Stimulated activated naive CD8-positive, alpha-beta T cell treated with anti-CD3 and anti-CD28 coated beads, Interleukin-15, amount 100 ng/mL, for 72 hours (primary cell): ENCODE measurements around the gene INPP5A.
"Not testable (repeated sequence)": the region's sequence is repeated elsewhere in the genome, so short reads cannot be mapped to it uniquely, and the experiment has no call there.

ENCODE experiments used
- ATAC-seq: fragments of 150-1000 bp; cut with Tn5 transposase; 2 replicates; pipeline ENCODE4 v1.10.0; 2021; ENCODE audit warnings: mild to moderate bottlenecking, moderate library complexity
- DNase-seq, 2 donors: peaks; one replicate each; pipeline ENCODE4 v3.0.0; 2021 to 2022
- H3K27ac Mint-ChIP-seq, 2 donors: one replicate each; pipeline ENCODE4 v1.8.0; 2022; ENCODE audit warnings: mild to moderate bottlenecking in 2 of 2, mixed read lengths in 2 of 2, moderate library complexity in 2 of 2
- H3K27me3 Mint-ChIP-seq: one replicate; pipeline ENCODE4 v1.8.0; 2022; ENCODE audit warnings: mixed read lengths
- H3K4me1 Mint-ChIP-seq: one replicate; pipeline ENCODE4 v1.8.0; 2022; ENCODE audit warnings: mild to moderate bottlenecking, mixed read lengths
- H3K4me3 Mint-ChIP-seq, 2 donors: one replicate each; pipeline ENCODE4 v1.8.0; 2022; ENCODE audit warnings: mild to moderate bottlenecking in 2 of 2, mixed read lengths in 2 of 2, moderate library complexity in 1 of 2
- H3K9me3 Mint-ChIP-seq, 2 donors: one replicate each; pipeline ENCODE4 v1.8.0; 2022; ENCODE audit warnings: mixed read lengths in 2 of 2

Gene INPP5A

GRCh38 chr10:132537684-132538001, at the start of gene INPP5A:
INPP5A (plus strand) TSS chr10:132537787; CDS start chr10:132538097, 310 bp downstream.
- Mint-ChIP-seq H3K4me1 (peaks cover 66% of the 10 kb centered on the region), H3K4me3 (peak within 1 kb of the TSS; percentile 95 to 99), H3K27ac (peak within 1 kb of the TSS; percentile 66 to 88), H3K27me3 (no peaks in the 10 kb centered on the region), H3K9me3 (no peaks in the 10 kb centered on the region)
- ATAC-seq: peak; percentile 82
- DNase-seq: no peak

GRCh38 chr10:132488231-132488821, 49.3 kb upstream of the INPP5A start:
- no peak overlapping the region for H3K27ac Mint-ChIP-seq
- H3K9me3 Mint-ChIP-seq: peaks cover 0 to 8% of the 10 kb centered on the region in 2 donors
- DNase-seq (no peak), ATAC-seq (no peak)
- H3K4me3 Mint-ChIP-seq: no peak overlapping the region
- peaks cover 9% of the 10 kb centered on the region for H3K27me3 Mint-ChIP-seq
- no peaks in the 10 kb centered on the region for H3K4me1 Mint-ChIP-seq

DNA sequence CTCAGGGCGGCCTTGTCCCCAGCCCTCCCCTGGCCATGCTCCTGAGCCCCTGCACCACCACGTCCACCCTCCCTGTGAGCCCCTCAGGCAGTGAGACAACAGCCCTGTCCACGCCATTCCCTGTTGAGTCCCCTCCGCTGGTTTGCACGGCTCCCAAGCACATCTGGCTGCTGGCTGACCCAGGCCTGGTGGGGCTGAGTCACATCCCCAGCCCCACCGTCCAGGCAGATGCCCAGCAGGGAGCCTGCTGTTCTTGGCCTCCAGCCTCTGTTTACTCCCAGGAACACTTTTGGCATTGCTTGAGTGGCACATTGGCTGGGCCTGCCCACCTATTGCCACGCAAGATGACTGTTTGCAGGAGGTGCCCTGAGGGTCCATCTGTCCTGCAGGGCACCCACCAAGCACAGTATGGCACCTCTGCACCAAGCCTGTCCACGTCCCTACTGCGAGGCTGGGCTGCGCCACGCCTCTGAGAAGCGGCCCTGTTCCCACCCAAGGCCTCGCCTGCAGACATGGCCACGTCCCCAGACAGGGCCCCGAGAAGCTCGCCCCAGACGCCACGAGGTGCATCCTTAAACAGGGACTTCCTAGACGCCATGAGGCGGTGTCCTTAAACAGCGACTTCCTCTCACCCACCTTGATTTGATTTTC, 48.4 kb upstream of the INPP5A start:
- Mint-ChIP-seq H3K4me3 (no peak overlapping the region), H3K4me1 (no peaks in the 10 kb centered on the region)

DNA sequence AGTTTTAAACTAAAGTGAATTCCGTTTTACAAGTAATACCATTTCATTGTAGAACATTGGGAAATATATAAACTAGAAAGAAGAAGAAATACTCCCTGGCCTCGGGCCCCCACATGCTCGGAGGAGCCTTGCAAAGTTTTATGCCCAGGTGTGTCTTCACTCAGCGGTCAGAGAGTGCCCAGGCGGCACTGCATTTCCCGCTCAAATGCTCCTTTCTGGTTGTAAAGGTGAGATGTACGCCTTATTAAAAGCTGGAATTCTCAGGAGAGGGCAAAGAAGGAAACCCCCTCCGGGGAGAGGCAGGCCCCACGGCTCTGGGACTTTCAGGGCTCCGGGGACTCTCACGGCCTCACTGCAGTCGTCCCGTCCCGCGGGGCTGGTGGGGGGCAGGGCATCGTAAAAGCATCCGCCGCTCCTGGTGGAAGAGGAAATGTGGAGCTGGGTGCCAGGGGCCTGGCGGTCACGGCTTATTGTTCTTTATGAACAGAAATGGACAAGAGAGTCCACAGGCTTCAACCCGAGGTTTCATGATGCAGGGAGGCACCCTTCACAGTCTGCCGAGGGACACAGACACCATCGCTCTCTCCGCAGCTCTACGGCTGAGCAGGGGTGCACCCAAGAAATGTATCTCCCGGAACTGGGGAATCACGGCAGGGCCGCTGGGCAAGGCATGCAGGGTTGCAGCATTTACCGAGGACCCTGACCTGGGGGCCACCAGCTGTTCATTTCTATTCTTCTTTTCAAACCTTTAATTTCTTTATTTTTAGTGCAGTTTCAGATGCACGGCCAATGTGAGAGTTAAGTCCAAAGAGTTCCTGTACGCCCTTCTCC, 47.7 kb upstream of the INPP5A start:
- Mint-ChIP-seq H3K4me1 (no peaks in the 10 kb centered on the region), H3K4me3 (no peak overlapping the region), H3K9me3 (peaks cover 0 to 8% of the 10 kb centered on the region in 2 donors), H3K27me3 (peaks cover 15% of the 10 kb centered on the region), H3K27ac (no peak overlapping the region)
- DNase-seq (no peak), ATAC-seq (no peak)

More for the DNA sequence above, 48.4 kb upstream of the INPP5A start:
- peaks cover 15% of the 10 kb centered on the region for H3K27me3 Mint-ChIP-seq
- peaks cover 0 to 8% of the 10 kb centered on the region in 2 donors for H3K9me3 Mint-ChIP-seq
- ATAC-seq: peak; percentile 37
- DNase-seq: no peak
- H3K27ac Mint-ChIP-seq: no peak overlapping the region

DNA sequence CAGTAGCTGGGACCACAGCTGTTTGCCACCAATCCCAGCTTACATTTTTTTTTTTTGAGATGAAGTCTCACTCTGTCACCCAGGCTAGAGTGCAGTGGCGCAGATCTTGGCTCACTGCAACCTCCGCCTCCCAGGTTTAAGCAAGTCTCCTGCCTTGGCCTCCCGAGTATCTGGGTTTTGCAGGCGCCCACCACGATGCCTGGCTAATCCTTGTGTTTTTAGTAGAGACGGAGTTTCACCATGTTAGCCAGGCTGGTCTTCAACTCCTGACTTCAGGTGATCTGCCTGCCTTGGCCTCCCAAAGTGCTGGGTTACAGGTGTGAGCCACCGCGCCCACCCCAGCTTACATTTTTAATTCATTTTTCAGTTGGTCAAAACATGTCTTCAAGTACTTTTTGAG, 46.1 kb upstream of the INPP5A start:
- not testable (repeated sequence) for H3K4me3 Mint-ChIP-seq, H3K4me1 Mint-ChIP-seq, H3K9me3 Mint-ChIP-seq, H3K27ac Mint-ChIP-seq, ATAC-seq, DNase-seq
- peaks cover 15% of the 10 kb centered on the region for H3K27me3 Mint-ChIP-seq

DNA sequence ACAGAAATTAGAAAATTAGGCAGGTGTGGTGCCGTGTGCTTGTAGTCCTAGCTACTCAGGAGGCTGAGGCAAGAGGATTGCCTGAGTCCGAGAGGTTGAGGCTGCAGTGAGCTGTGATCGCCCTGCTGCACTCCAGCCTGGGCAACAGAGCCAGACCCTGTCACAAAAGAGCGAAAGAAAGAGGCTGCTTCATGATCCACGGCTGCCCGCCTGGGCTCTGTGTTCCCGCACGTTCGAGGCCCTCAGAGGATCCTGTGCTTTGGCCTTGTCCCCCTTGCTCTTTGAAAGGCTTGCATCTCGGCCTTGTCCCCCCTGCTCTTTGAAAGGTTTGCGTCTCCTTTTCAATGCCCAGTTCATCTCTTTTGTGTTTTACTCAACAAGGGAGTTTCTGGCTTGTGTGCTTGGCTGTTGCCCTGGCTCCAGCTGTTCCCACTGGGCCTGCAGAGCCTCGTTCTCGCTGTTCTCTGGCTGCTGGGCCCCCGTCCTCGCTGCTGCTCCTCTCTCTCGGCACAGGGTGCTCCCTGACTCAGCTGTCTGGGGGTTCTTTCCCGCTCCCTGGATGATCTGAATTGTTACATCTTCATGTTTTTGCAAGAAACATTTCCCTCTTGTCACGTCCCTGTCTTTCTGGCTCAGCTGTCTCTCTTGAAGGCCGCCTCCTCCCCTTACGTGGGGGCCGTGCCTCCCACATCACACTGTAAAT, 45.1 kb upstream of the INPP5A start:
- Mint-ChIP-seq H3K27ac (no peak overlapping the region), H3K4me1 (no peaks in the 10 kb centered on the region), H3K4me3 (no peak overlapping the region), H3K27me3 (peaks cover 15% of the 10 kb centered on the region), H3K9me3 (peaks cover 0 to 8% of the 10 kb centered on the region in 2 donors)
- no peak for DNase-seq
- ATAC-seq: no peak

DNA sequence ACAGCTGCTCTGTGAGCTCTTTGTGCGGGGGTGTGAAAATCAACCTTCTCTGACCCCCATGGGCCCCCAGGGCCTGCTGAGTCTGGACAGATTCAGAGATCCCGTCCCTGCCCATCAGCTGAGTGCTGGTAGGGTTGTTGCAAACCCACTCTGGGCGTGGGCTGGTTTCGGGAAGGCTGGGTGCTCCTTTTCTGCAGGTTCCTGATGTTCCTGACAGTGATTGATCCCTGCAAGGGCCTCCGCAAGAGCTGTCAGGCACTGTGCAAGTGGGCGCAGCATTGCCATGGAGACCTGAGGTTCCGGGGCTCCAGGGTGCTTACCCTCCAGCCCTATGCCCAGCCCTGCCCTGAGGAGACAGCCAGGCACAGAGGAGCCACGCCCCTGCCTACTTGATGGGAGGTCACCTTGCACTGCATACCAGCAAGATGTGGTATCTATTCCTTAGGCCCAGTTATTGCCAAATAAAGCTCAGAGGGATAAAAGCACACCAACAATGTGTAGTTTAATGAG, 44.3 kb upstream of the INPP5A start:
- H3K27ac Mint-ChIP-seq: no peak overlapping the region
- H3K4me1 Mint-ChIP-seq: no peaks in the 10 kb centered on the region
- peaks cover 0 to 8% of the 10 kb centered on the region in 2 donors for H3K9me3 Mint-ChIP-seq
- H3K4me3 Mint-ChIP-seq: no peak overlapping the region
- DNase-seq (no peak), ATAC-seq (no peak)
- H3K27me3 Mint-ChIP-seq: peaks cover 18% of the 10 kb centered on the region

GRCh38 chr10:132493756-132494290, 43.8 kb upstream of the INPP5A start:
- no peak for ATAC-seq
- Mint-ChIP-seq H3K9me3 (peaks cover 0 to 8% of the 10 kb centered on the region in 2 donors), H3K27ac (no peak overlapping the region), H3K27me3 (peaks cover 24% of the 10 kb centered on the region), H3K4me1 (no peaks in the 10 kb centered on the region), H3K4me3 (no peak overlapping the region)
- no peak for DNase-seq

DNA sequence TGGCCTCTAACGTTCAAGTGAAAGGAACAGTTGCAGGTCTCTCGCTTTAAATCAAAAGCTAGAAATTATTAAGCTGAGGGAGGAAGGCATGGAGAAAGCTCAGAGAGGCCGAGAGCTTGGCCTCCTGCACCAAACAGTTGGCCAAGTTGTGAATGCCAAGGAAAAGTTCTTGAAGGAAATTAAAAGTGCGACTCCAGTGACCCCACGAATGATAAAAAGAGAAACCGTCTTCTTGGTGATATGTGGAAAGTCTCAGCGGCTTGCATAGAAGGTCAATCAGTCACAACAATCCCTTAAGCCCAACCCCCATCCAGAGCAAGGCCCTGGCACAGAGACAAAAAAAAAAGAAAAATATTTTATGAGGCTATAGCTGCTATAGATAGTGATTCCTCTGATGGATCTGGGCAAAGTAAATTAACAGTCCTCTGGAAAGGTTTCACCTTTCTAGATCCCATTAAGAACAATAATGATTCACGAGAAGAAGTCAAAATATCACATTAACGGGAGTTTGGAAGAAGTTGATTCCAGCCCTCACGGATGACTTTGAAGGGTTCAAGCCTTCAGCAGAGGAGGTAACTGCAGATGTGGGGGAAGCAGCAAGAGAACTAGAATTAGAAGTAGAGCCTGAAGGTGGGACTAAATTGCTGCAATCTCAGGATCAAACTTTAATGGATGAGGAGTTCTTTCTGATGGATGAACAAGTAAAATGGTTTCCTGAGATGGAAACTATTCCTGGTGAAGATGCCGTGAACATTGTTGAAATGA, 42.5 kb upstream of the INPP5A start:
- ATAC-seq (no peak), DNase-seq (no peak)
- no peak overlapping the region for H3K4me3 Mint-ChIP-seq
- no peak overlapping the region for H3K27ac Mint-ChIP-seq
- no peaks in the 10 kb centered on the region for H3K4me1 Mint-ChIP-seq
- H3K27me3 Mint-ChIP-seq: peaks cover 29% of the 10 kb centered on the region
- H3K9me3 Mint-ChIP-seq: peaks cover 0 to 5% of the 10 kb centered on the region in 2 donors

DNA sequence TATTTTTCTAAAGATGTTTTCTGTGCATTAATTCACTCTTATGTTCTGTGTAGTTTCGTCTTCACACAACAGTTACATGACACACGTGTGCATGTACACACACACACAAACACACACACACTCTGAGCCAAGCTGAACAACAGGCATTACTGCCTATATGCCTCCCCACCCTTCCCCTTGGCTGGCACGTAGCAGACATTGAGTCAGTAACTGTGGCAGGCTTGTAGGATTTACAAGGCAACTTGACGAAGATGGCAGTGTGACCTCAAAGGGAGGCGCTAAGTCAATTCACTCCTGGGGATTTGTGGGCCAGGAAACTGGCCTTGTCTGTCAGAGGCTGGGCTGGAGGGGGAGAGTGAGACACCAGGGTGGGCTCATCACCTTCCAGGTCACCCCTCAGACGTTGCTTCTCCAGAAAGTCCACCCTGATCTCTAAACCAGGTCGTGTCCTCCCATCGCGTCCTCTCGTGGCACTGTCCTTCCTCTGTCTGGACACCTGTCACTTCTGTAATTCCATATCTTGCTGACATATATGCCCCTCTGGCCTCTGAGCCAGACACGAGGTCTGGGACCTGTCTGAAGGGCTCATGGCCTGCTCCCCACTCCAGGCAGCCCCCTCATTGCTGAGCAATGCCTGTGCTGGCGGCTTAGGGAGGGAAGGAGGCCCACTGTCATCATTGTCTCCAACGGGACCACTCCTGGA, 41.1 kb upstream of the INPP5A start:
- peaks cover 37% of the 10 kb centered on the region for H3K27me3 Mint-ChIP-seq
- no peaks in the 10 kb centered on the region for H3K9me3 Mint-ChIP-seq
- H3K4me3 Mint-ChIP-seq: no peak overlapping the region
- no peak for DNase-seq
- no peak for ATAC-seq
- no peaks in the 10 kb centered on the region for H3K4me1 Mint-ChIP-seq
- no peak overlapping the region for H3K27ac Mint-ChIP-seq

DNA sequence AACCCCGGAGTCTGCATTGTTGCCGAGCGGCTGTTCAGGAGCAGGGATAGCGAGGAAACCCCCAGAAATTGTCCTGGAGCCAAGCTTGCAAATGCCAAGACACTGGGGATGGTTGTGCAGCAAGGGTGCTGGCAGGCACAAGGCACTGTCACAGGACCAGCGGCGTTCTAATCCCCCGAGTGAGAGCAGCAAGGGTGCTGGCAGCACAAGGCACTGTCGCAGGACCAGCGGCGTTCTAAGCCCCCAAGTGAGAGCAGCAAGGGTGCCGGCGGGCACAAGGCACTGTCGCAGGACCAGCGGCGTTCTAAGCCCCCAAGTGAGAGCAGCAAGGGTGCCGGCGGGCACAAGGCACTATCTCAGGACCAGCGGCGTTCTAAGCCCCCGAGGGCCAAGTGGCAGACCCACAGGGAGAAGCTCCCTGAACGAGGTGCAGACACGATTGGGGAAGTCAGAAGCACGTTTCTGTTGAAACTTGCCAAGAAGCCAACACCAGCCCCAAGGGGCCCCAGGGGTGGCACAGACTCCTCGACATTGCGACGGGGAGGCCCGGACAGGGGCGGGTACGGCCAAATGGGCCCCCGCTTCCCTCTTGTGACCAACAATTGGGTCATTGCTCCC, 40.4 kb upstream of the INPP5A start:
- peaks cover 37% of the 10 kb centered on the region for H3K27me3 Mint-ChIP-seq
- no peak overlapping the region for H3K4me3 Mint-ChIP-seq
- no peak for ATAC-seq
- DNase-seq: no peak
- H3K9me3 Mint-ChIP-seq: no peaks in the 10 kb centered on the region
- H3K27ac Mint-ChIP-seq: no peak overlapping the region
- no peaks in the 10 kb centered on the region for H3K4me1 Mint-ChIP-seq

DNA sequence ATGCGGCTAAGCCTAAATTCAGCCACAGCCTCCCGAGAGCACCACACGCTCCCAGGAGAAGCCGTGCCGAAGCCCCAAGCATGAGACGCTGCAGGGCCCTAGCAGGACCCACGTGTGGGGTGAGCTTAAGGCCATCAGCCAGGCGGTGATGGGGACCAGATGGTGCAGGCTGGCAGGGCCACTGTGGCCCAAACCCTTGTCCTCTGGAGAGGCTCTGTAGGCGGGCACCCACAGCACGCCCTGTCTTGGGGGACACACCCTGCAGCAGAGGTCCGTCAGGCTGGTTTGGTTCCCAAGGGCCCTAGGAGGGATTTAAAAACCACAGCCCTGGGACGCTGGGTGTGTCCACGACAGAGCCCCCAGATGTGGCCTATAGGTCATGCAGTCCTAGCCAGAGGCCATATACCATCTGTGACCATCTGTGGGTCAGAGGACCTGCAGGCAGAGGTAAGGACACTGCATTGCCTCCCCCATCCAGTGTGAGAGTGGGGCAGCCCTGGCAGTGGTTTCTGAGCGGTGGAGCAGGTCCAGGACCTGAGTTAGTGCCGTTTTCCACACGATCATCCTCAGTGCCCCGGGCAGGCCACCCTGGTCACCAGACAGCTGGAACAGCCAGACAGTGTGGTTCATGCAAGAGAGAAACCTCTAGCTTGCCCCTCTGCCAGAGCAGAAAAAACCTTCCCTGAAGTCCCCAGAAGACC, 39.6 kb upstream of the INPP5A start:
- ATAC-seq (no peak), DNase-seq (no peak)
- Mint-ChIP-seq H3K9me3 (no peaks in the 10 kb centered on the region), H3K4me3 (no peak overlapping the region), H3K27ac (no peak overlapping the region), H3K4me1 (no peaks in the 10 kb centered on the region), H3K27me3 (peaks cover 30% of the 10 kb centered on the region)

DNA sequence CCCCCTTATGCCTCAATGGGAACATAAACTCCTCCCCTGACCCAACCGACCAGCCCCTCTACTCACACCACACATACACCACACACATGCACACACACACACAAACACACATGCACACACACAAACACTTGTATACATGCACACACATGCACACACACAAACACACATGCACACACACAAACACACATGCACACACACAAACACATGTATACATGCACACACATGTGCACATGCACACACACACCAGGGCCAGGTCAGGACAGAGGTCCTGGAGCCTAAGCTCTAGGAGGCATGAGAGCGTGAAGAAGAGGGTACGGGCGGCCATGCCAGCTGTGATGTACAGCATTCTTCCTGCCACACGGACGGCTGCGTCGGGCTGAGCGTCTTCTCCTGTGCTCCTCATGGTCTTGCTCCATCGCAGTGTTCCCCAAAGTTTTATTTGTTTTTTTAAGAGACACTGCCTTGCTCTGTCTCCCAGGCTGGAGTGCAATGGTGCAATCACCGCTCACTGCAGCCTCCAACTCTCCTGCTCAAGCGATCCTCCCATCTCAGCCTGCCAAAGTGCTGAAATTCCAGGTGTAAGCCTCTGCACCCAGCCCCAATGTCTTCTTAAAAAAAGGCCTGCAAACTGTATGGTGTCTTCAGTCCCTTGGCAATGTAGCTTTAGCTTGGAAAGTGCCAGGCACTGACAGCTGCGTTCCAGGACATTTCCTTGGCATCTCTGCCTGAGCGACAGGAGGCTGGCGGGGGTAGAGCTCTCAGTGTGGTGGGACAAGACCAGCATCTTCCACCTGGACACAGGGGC, 38.8 kb upstream of the INPP5A start:
- no peak for ATAC-seq
- Mint-ChIP-seq H3K4me1 (no peaks in the 10 kb centered on the region), H3K27ac (no peak overlapping the region), H3K27me3 (peaks cover 25% of the 10 kb centered on the region), H3K9me3 (no peaks in the 10 kb centered on the region), H3K4me3 (no peak overlapping the region)
- no peak for DNase-seq
